ENCODE measurements around the gene PCDH9.

Gene PCDH9

GRCh38 chr13:66414066-66414800, 815.9 kb downstream of the PCDH9 start:
- no peak for DNase-seq

DNA sequence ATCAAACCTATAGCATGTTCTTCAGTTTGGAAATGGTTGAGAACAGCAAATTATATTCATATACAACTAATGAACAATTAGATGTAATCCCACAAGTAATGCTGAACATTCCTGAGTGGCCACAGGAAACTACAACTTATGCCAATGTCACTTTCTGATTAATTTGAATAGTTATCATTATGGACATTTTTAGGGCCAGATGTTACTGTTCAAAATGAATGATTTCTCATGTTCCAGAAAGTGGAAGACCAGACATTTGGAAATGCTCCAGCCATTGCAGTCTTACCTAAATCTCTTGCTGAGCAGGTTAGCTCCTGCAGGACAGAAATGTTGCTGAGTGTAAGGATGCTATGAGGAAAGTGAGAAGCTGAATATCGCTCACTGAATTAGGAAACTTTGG, 819.8 kb downstream of the PCDH9 start:
- no peak for DNase-seq

- DNase-seq: no peak
These were observed 820.6 kb downstream of the PCDH9 start for GRCh38 chr13:66409542-66409941.

GRCh38 chr13:66407128-66407527, 823.0 kb downstream of the PCDH9 start:
- DNase-seq: no peak

DNA sequence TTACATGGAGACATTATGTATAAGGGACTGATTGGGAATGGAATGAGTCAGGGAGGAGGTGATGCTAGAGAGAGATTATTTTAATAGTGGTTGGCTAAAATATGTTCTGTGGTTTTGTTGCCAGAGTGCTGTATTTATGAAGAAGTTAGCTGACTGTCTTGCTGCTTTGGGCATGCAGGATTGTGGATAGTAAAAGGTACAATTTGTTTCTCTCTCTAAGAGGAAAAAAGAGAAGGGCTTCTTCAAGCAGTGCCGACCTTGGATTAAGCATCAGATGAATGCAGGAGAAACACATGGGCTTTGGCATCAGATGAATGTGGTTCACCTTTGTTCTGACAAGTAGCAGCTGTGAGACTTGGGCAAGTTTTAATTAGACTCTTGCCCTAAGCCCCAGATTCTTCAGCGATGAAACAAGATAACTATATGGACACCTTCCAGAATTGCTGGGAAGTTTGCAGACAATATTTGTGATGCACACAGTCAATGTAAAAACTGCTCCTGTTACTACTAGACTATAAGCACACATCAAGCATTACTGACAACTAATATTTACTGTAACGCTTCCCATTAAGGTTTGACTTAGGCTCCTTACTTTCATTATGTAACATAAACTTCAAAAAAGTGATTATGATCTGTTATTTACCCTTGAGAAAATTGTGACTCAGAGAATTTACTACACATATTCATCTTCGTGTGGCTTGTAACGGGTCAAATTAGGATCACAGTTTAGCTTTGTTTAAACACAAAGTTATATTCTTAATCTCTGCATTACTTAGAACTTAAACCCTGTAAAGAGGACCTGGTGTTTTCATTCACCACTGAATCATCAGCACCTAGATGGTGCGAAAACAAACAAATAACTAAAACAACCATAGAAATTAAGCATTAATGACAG, 824.0 kb downstream of the PCDH9 start:
- no peak for DNase-seq

GRCh38 chr13:66402546-66402945, 827.6 kb downstream of the PCDH9 start:
- DNase-seq: no peak

GRCh38 chr13:66402066-66402465, 828.1 kb downstream of the PCDH9 start:
- no peak for DNase-seq

DNA sequence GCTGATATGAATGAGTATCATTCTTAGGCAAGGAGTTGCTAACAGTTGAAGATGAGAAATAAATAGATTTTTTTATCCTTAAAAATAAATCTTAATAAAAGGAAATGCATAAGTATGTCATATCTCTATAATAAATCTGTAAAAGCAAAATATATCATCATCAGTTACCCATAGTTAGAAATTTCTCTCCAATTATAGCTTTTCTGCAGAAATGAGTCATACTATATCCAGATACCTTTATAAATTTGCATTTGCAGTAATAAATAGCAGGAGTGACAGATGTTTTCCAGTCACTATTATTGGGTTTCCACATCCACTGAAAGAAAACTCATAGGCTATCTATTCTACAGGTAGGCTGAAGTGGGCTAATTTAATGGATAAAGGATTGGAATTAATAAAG, 829.8 kb downstream of the PCDH9 start:
- DNase-seq: no peak

DNA sequence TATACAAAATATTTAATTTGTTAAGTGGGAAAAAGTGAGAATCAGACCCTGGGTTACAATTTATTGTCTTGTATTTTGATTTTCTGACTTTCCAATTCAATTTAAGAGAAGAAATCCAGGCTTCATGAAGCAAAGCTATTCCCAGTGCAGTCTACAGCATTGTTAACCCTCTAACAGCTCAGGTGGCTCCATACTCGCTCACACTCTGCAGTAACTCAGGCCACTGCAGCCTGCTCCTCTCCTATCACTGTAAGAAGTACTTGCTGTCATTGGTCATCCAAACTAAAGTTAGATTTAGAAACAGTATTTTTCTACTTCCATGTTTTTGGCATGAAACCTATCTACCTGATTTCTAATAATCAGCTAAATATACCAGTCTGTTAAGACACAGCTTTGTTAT, 830.3 kb downstream of the PCDH9 start:
- no peak for DNase-seq

- DNase-seq: no peak
These were observed 833.0 kb downstream of the PCDH9 start for GRCh38 chr13:66397133-66397532.

DNA sequence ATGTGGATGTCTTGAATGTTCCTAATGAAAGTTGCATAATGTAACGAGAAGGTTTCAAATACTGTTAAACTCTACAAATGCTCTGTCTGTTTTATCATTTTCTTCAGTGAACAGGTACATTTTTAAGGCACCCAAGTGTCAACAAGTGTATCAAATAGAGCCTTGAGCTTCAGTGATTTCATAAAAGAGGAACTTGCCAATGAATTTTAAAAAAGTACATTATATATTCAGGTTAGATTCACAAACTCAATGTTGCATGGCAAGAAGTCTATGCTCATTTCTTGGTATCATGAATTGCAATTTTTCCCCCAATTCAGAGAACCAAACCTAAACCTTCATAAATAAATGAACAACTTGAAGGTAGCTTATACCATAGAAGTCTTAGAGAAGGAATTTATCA, 838.8 kb downstream of the PCDH9 start:
- DNase-seq: peak; percentile 9

GRCh38 chr13:66378894-66379293, 851.2 kb downstream of the PCDH9 start:
- DNase-seq: no peak

DNA sequence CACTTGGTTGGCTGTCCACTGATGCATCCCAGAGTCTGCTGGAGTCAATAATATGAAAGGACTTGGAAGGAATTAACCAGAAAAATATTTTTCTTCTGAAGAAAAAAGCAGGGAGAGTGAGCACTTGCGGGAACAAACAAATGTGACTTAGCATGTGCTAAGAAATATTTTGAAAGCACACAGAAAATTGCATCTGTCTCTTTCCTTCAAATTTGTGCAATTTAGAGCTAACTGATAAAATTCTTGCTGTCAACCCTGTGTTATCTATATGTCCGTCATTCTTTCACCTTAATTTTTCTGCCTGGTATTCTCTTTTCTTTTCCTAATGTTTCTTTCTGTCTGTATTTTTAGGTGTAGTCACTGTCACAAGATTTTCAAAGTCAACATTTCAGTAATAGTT, 852.6 kb downstream of the PCDH9 start:
- DNase-seq: no peak

- no peak for DNase-seq
These were observed 854.4 kb downstream of the PCDH9 start for GRCh38 chr13:66375756-66376155.

DNA sequence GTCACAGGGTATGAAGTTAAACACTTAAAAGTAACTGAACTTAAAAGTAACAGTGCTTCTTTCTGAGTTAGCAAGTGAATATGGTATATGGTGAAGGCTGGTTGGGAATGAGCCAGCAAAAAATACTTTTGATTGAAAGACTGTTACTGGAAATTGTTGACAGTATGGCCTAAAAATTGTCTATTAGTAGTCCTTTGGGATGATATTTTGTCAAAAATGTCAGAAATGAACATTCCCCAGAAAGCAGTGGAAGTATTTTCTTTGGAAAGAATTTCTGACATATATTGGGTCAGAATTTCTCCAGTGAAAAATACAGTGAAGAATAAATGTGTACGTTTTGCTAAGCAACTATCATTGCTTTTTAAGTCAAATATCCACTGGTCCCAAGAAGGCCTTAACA, 860.5 kb downstream of the PCDH9 start:
- no peak for DNase-seq

GRCh38 chr13:66367356-66367755, 862.8 kb downstream of the PCDH9 start:
- no peak for DNase-seq

GRCh38 chr13:66365101-66365500, 865.0 kb downstream of the PCDH9 start:
- no peak for DNase-seq

- DNase-seq: no peak
These were observed 865.8 kb downstream of the PCDH9 start for GRCh38 chr13:66364346-66364745.

- DNase-seq: no peak
These were observed 867.7 kb downstream of the PCDH9 start for GRCh38 chr13:66362485-66362884.

DNA sequence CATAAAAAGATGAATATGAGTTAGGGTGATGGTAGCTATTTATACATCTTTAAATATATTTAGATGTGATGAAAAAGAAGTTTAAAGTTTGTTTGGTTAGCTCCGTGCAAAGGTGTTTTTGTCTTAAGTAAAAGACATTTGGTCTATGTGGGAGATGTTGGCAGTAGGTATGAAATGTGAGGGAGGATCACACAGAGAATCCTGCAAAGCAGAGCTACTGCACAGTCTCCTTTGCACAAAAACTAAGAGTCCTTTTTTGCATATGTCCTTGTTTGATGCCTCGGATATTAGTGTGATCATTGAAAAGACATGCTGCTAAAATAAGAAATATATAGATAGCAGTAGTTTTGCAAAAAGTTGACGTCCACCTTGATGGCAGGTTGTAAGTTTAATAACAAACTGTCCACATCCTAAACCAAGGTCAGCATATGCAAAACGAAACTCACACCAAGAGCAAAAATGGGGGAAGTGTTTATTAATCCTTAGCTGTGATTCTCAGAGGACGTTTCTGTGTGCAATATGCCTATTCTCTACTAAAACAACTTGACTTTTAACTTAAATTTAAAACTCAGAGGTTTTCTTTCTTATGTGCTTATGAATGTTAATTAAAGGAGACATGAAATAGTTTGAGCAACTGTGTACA, 870.1 kb downstream of the PCDH9 start:
- peak; percentile 7 for DNase-seq

- DNase-seq: no peak
These were observed 870.7 kb downstream of the PCDH9 start for GRCh38 chr13:66359393-66359792.

DNA sequence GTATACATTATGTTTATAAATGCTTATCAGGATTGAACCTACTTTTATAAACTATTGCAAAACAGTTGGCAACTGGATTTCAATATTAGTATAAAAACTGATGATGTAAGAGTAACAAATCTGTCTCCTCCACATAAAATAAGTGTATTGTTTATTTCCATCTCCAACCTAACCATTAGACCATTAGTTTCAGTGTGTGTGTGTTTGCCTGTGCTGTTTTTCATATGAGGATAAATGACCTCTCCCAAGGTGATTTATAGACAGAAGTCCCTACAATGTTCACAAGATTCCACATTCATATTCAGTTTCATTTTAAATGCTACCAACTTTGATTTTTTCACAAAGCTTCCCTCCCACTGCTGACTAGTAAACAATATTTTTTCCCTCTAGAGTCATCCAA, 871.6 kb downstream of the PCDH9 start:
- DNase-seq: no peak

- no peak for DNase-seq
These were observed 872.7 kb downstream of the PCDH9 start for GRCh38 chr13:66357463-66357862.

All from OCI-M1 (cell line).